GM19099 (cell line): ENCODE results near the gene SLC39A5.

ENCODE experiments used
- POLR2A ChIP-seq: IDR thresholded peaks from 3 replicates; pipeline ENCODE4 v1.6.1; 2011; ENCODE audit warnings: low read depth; ENCODE audit not compliant: insufficient read length; ENCODE audit errors: extremely low read depth

SLC39A5 gene

GRCh38 chr12:56206452-56207166 lies 23.2 kb upstream of the SLC39A5 start:
- no peak for TF ChIP-seq POLR2A

DNA sequence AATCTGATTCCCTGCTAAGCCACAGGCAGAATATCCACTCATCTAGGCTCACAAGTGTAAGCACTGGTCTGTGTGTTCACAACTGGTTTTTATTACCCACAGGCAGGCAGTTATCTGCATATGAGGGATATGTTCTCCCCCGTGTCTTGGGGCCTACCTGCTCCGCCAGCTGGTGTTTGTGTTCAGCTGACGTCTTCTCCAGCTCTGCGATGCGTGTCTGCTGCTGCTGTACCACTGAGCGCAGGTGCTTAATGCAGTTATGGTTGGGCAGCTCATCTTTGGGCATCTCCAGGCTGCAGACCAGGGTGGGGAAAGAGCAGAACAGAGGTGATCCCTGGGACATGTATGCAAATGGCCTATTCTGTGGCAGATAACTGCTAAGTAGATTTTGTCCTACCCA lies 21.8 kb upstream of the SLC39A5 start:
- TF ChIP-seq POLR2A = no peak

DNA sequence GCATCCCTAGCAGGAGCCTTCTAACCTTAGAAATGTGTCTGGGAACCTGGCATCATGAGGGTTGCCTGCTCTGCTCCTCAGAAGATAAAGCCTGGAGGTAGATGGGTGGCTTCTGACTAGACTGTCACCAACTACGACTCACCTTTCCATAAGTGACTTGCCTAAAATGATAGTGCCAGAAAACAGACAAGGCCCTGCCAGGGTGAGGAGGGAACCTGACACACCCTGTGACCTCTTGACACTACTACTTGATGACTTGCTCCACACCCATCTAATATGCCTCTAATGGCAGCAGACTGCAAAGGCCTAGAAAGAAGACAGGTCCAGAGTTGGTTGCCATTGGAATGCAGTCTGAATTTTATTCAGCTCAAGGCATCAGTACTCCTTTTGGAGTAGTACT lies 17.5 kb upstream of the SLC39A5 start:
- TF ChIP-seq POLR2A = no peak

DNA sequence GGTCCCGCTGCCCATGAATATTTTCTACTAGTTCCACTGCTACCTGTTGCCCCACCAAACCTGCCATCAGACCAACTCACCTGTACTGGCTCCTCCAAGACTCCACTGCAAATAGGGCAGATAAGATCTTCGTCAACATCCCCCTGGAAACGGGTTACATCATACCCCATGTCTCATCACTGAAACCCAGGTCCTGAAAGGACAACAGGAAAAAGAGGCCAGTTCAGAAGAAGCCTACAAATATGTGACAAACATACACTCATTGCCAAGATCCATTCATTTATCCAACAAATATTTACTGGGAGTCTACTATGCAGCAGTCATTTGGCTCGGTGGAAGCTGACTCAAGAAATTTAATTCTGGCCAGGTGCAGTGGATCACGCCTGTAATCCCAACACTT lies 16.0 kb upstream of the SLC39A5 start:
- no peak for TF ChIP-seq POLR2A

DNA sequence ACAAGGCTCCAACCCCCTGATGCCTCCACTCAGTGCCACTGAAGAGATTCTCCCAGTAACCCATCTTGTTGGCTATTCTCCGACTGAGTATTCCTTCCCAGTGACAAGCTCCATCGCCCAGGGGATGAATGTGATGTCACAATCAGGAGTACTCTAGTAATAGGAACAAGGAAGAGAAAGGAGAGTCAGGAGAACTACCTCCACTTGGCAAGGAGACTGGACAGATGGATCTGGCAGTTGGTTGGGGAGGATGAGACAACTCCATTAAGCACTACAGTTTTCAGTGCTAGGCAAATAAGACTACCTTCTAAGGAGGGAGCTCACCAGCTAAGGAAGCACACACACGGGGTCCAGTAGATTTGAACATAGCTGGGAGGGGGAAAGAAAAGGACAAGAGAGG lies 13.4 kb upstream of the SLC39A5 start:
- TF ChIP-seq POLR2A = no peak

DNA sequence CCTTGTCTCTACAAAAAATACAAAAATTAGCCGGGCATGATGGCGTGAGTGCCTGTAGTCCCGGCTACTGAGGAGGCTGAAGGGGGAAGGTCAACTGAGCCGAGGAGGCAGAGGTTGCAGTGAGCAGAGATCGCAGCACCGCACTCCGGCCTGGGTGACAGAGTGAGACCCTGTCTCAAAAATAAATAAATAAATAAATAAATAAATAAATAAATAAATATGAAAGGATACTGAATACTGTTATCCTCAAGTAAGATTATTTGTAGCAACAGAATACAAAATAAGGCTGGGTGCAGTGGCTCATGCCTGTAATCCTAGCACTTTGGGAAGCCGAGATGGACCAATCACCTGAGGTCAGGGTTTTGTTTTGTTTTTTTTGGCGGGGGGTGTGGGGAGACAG lies 10.0 kb upstream of the SLC39A5 start:
- no peak for TF ChIP-seq POLR2A

DNA sequence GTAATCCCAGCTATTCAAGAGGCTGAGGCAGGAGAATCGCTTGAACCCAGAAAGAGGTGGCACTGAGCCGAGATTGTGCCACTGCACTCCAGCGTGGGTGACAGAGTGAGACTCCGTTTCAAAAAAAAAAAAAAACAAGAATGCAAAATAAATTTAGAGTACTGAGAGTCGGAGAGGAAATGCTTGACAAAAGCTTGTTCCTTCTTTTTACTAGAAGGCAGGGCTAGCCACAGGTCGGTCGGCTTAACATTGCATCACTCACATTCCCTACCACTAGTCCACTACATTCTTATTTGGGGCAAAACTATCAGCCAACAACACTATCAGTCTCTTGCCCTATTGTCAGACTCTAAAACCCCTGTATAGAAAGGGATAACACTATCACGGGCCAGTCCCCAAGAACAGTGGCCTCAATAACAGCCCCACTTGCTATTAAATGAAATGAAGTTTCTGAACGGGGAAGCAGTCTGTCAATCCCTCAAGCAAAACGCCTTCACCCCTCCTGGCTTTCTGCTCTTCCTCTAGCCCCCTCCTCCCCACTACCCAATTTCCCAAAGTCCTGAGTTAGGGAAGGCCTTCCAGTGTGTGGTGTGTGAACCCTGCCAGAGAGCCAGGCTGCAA lies 9.1 kb upstream of the SLC39A5 start:
- no peak for TF ChIP-seq POLR2A

GRCh38 chr12:56221232-56221756 lies 8.6 kb upstream of the SLC39A5 start:
- no peak for TF ChIP-seq POLR2A

GRCh38 chr12:56221757-56222530 lies 7.9 kb upstream of the SLC39A5 start, which contains the start of gene RNF41:
RNF41 (minus strand) TSS chr12:56221922; CDS start chr12:56214047, 7,875 bp downstream.
- TF ChIP-seq POLR2A = peak; percentile 95

DNA sequence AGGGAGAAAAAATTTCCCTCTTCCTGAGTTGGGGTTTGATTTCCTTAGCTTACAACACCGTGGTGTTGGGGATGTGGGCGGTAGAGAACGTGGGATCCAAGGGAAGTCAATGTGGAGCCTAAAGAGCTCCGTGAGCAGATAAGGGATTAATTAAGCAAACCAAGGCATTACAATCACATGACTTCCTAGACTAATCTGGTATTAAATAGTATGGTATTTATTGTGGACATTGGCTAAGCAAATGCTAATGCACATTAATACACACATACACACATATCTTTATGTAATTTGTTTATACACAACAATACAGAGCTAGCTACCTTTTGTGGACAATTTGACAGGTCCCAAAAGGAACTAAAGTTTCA lies 7.3 kb upstream of the SLC39A5 start:
- no peak for TF ChIP-seq POLR2A

DNA sequence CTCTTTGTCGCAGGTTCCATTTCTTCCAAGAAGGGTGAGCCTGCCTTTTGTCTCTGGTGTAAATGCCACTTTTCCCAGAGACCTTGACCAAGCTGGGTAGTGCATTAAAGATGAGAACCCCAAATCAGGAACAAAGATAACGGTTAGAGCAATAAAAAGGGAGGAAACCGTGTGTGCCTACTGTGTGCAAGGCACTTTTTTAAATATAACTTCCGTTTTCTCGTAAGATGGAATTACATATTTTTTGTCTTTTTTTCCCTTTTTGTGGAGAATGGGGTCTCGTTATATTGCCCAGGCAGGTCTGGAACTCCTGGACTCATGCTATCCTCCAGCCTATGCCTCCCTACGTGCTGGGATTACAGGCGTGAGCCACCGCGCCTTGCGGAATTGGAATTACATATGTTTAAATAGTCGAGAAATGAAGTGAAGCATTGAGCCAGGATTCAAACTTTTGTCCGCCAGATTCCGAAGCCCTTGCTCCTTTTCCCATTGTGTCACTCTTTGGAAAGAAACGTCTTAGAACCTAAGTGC lies 6.2 kb upstream of the SLC39A5 start:
- no peak for TF ChIP-seq POLR2A

DNA sequence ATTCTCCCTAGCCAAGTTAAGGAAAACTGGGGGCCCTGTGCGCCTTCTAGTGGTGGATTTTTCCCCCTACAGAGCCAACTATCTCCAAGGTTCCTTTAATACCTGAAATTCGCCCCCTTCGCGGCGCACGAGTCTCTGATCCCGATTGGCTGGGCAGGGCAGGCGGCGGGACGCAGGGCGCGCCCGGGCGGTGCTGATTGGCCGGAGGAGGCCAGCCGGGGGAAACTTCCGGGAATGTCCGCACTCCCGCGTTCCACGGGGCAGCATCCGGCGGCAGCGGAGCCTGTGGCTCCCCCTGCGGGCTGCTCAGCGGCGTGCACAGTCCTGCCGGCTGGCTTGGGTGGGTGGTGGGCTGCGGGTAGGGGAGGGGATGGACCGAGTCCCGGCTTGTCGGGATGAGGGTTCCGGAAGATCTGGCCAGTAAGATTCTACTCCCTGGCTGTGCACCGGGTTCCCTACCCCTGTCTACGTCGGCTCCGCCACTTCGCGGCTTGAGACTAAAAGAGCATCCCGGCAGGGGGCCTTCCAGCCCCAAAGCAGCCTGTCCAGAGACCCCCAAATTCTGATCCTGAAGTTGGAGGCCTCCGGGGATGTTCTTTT lies 5.6 kb upstream of the SLC39A5 start, which contains the start of gene NABP2:
Gene NABP2 (plus strand): TSS at position 241 of the 600 bp plus-strand sequence. CDS start 515 bp downstream, outside the sequence.
- peak; percentile 75 for TF ChIP-seq POLR2A

DNA sequence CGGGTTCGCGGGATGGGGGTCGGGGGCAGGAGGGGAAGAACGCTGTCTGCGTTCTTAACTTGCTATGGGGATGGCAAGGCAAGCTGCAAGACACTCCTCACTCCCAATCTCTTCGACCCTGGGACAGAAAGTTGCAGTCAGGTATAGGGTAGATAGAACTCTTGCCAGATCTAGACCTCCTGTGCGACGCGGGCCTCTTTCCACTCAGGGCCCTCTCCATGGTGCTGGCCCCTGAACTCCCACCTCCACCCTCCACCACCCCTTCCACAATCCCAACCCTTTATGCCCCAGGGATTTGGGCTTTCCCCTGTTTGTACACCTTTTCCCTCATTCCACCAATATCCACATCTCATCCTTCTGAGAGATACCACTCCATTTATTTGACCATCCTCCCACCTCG lies 4.9 kb upstream of the SLC39A5 start:
- TF ChIP-seq POLR2A = no peak

- no peak for TF ChIP-seq POLR2A
Measured at GRCh38 chr12:56229082-56229481, 769 bp upstream of the SLC39A5 start.
